ENCODE data around the gene LSMEM2.
"Not testable (repeated sequence)": the region's sequence is repeated elsewhere in the genome, so short reads cannot be mapped to it uniquely, and the experiment has no call there.

The LSMEM2 gene

DNA sequence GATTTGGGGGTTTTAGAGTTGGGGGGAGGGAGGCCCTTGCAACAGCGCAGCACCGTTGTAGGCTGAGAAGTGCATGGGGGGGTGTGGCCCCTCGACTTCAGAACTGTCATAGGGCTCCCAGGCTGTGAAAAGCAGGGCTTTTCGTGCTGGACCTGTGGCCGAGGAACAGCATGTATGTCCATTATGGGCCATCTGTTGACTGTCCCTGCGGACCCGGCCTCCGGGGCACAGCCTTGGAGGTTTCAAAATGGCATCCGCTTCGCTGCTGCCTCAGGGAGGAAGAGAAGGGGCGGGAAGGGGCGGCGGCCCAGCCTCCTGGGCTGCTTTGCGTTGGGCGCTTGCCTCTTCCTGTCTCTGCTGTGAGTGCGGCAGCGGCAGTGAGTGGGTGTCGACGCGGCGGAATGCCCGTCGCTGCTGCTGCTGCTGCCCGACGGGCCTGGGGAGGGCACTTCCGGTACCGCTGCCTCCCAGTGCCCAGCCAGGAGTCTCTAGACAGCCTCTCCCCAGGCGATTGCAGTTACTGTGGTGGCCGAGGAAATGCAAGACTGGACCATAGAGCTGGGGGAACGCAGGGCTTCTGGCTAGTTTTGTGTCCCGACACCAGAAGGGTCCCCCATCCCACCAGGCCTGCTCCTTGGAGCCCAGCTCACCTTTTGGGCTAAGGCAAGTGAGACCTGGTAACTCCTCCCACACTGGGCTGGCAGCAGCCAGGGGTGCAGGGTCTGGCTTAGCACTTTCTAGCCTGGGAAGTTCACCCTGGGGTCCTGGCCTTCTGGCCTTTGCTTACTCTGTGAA is 40.9 kb upstream of the LSMEM2 start:
- Histone ChIP-seq H3K4me3 (ENCODE audit: insufficient read depth, low read depth, low read length, poor library complexity, severe bottlenecking) (peak overlapping the region; percentile 98), H3K36me3 (ENCODE audit: control insufficient read depth, insufficient read depth, low read length) (peaks cover 4% of the 10 kb centered on the region), H3K27ac (ENCODE audit: insufficient read depth, low read length, poor library complexity, severe bottlenecking) (peak overlapping the region; percentile 80), H3K4me1 (ENCODE audit: control insufficient read depth, insufficient read depth, low read length, poor library complexity, severe bottlenecking) (peaks cover 48% of the 10 kb centered on the region), H3K27me3 (replicated peaks; ENCODE audit: control insufficient read depth, insufficient read depth, low read length, poor library complexity, severe bottlenecking) (no peaks in the 10 kb centered on the region), H3K9me3 (ENCODE audit: control insufficient read depth, low read length) (no peaks in the 10 kb centered on the region)
- peak; percentile 74 to 82 (median 78) for DNase-seq

- H3K36me3 ChIP-seq (ENCODE audit: control insufficient read depth, insufficient read depth, low read length), result peaks cover 4% of the 10 kb centered on the region
- peak overlapping the region; percentile 80 for H3K27ac ChIP-seq (ENCODE audit: insufficient read depth, low read length, poor library complexity, severe bottlenecking)
- peaks cover 54% of the 10 kb centered on the region for H3K4me1 ChIP-seq (ENCODE audit: control insufficient read depth, insufficient read depth, low read length, poor library complexity, severe bottlenecking)
- H3K27me3 ChIP-seq (replicated peaks; ENCODE audit: control insufficient read depth, insufficient read depth, low read length, poor library complexity, severe bottlenecking), result no peaks in the 10 kb centered on the region
- DNase-seq, result no peak
- H3K4me3 ChIP-seq (ENCODE audit: insufficient read depth, low read depth, low read length, poor library complexity, severe bottlenecking), result peak overlapping the region; percentile 98
- H3K9me3 ChIP-seq (ENCODE audit: control insufficient read depth, low read length), result no peaks in the 10 kb centered on the region
Measured at GRCh38 chr3:50238549-50239026, 40.3 kb upstream of the LSMEM2 start.

DNA sequence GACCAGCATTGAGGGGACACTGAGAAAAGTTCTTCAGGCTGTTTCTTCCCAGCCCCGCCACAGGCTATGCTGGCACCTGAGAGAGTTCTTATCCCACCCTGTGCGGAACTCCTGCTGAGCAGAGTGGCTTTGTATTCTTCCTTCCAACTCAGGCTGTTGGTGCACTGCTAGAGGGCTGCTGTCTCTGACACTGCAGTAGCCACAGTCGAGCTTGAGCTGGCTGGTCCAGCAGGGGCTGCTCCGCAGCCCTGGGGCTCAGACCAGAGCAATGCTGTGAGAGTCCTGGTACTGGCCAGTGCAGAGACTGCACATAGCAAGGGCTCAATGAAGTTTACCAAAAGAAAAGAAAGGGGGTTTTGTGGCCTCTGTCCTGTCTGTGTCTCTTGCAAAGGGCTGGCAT is 39.2 kb upstream of the LSMEM2 start:
- no peaks in the 10 kb centered on the region for H3K27me3 ChIP-seq (replicated peaks; ENCODE audit: control insufficient read depth, insufficient read depth, low read length, poor library complexity, severe bottlenecking)
- H3K4me1 ChIP-seq (ENCODE audit: control insufficient read depth, insufficient read depth, low read length, poor library complexity, severe bottlenecking), result peaks cover 65% of the 10 kb centered on the region
- DNase-seq, result no peak
- H3K4me3 ChIP-seq (ENCODE audit: insufficient read depth, low read depth, low read length, poor library complexity, severe bottlenecking), result no peak overlapping the region
- peaks cover 4% of the 10 kb centered on the region for H3K36me3 ChIP-seq (ENCODE audit: control insufficient read depth, insufficient read depth, low read length)
- H3K9me3 ChIP-seq (ENCODE audit: control insufficient read depth, low read length), result no peaks in the 10 kb centered on the region
- H3K27ac ChIP-seq (ENCODE audit: insufficient read depth, low read length, poor library complexity, severe bottlenecking), result peak overlapping the region; percentile 80

GRCh38 chr3:50241163-50241562 is 37.7 kb upstream of the LSMEM2 start:
- no peaks in the 10 kb centered on the region for H3K9me3 ChIP-seq (ENCODE audit: control insufficient read depth, low read length)
- peaks cover 80% of the 10 kb centered on the region for H3K4me1 ChIP-seq (ENCODE audit: control insufficient read depth, insufficient read depth, low read length, poor library complexity, severe bottlenecking)
- DNase-seq, result no peak
- peak overlapping the region; percentile 86 for H3K27ac ChIP-seq (ENCODE audit: insufficient read depth, low read length, poor library complexity, severe bottlenecking)
- no peak overlapping the region for H3K4me3 ChIP-seq (ENCODE audit: insufficient read depth, low read depth, low read length, poor library complexity, severe bottlenecking)
- H3K36me3 ChIP-seq (ENCODE audit: control insufficient read depth, insufficient read depth, low read length), result peaks cover 4% of the 10 kb centered on the region
- H3K27me3 ChIP-seq (replicated peaks; ENCODE audit: control insufficient read depth, insufficient read depth, low read length, poor library complexity, severe bottlenecking), result no peaks in the 10 kb centered on the region

- H3K4me3 ChIP-seq (ENCODE audit: insufficient read depth, low read depth, low read length, poor library complexity, severe bottlenecking), result peak overlapping the region; percentile 5
- H3K9me3 ChIP-seq (ENCODE audit: control insufficient read depth, low read length), result no peaks in the 10 kb centered on the region
- H3K36me3 ChIP-seq (ENCODE audit: control insufficient read depth, insufficient read depth, low read length), result peaks cover 4% of the 10 kb centered on the region
- H3K4me1 ChIP-seq (ENCODE audit: control insufficient read depth, insufficient read depth, low read length, poor library complexity, severe bottlenecking), result peaks cover 87% of the 10 kb centered on the region
- H3K27me3 ChIP-seq (replicated peaks; ENCODE audit: control insufficient read depth, insufficient read depth, low read length, poor library complexity, severe bottlenecking), result no peaks in the 10 kb centered on the region
- DNase-seq, result no peak
- peak overlapping the region; percentile 86 for H3K27ac ChIP-seq (ENCODE audit: insufficient read depth, low read length, poor library complexity, severe bottlenecking)
Measured at GRCh38 chr3:50241713-50242380, 37.0 kb upstream of the LSMEM2 start.

GRCh38 chr3:50242381-50242770 is 36.5 kb upstream of the LSMEM2 start:
- peaks cover 5% of the 10 kb centered on the region for H3K36me3 ChIP-seq (ENCODE audit: control insufficient read depth, insufficient read depth, low read length)
- H3K27me3 ChIP-seq (replicated peaks; ENCODE audit: control insufficient read depth, insufficient read depth, low read length, poor library complexity, severe bottlenecking), result no peaks in the 10 kb centered on the region
- H3K4me3 ChIP-seq (ENCODE audit: insufficient read depth, low read depth, low read length, poor library complexity, severe bottlenecking), result peak overlapping the region; percentile 5
- H3K9me3 ChIP-seq (ENCODE audit: control insufficient read depth, low read length), result no peaks in the 10 kb centered on the region
- peaks cover 92% of the 10 kb centered on the region for H3K4me1 ChIP-seq (ENCODE audit: control insufficient read depth, insufficient read depth, low read length, poor library complexity, severe bottlenecking)
- peak overlapping the region; percentile 86 for H3K27ac ChIP-seq (ENCODE audit: insufficient read depth, low read length, poor library complexity, severe bottlenecking)
- no peak for DNase-seq

DNA sequence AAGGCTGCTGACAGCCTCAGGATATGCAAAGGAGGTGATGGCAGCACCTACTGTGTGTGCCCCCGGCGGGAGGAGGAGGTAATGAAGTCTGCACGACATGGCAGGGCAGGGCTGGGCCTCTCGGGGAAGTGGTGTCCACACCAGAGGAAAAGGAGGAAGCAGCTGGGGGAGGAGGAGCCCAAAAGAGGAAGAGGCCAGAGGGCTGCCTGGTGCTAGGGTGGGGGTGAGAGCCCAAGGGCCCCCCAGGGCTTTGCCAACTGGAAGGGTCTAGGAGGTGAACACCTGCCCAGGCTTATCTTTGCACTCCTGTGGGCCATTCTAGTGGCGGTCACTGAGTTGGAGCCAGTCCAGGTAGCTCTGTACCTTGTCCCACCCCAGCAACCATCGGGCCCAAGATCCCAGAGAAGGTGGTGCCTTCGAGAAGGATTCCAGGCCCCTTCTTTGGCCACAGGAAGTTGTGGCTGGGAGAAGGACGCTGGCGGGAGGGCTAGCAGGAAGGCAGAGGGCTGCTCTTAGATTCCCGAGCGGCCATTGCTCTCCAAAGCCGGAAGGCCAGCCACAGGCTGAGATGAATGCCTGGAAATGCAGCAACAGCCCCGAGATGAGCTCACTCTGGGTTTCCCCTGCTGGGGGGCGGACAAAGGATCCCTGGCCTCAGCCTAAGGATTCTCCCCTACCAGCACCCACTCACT is 35.9 kb upstream of the LSMEM2 start:
- H3K27me3 ChIP-seq (replicated peaks; ENCODE audit: control insufficient read depth, insufficient read depth, low read length, poor library complexity, severe bottlenecking), result no peaks in the 10 kb centered on the region
- DNase-seq, result peak in 2 of 3 donors; percentile 38 to 49
- H3K4me3 ChIP-seq (ENCODE audit: insufficient read depth, low read depth, low read length, poor library complexity, severe bottlenecking), result peak overlapping the region; percentile 5
- peaks cover 93% of the 10 kb centered on the region for H3K4me1 ChIP-seq (ENCODE audit: control insufficient read depth, insufficient read depth, low read length, poor library complexity, severe bottlenecking)
- H3K36me3 ChIP-seq (ENCODE audit: control insufficient read depth, insufficient read depth, low read length), result peaks cover 9% of the 10 kb centered on the region
- no peaks in the 10 kb centered on the region for H3K9me3 ChIP-seq (ENCODE audit: control insufficient read depth, low read length)
- H3K27ac ChIP-seq (ENCODE audit: insufficient read depth, low read length, poor library complexity, severe bottlenecking), result peak overlapping the region; percentile 86

DNA sequence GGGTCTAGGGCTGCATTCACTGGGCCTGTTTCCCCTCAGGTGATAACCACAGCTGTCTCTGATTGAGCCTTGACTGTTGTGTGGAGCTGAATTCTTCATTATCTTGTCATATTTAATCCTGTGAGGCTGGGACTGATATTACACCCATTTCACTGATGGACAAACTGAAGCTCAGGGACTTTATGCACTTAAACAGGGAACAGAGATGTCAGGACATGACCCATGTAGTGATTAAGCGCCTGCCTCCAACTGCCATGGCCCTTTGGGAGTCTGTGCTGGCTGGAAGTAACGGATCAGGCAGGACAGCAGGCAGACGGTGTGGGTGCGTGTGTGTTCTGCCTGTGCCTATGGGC is 35.4 kb upstream of the LSMEM2 start:
- H3K4me1 ChIP-seq (ENCODE audit: control insufficient read depth, insufficient read depth, low read length, poor library complexity, severe bottlenecking), result peaks cover 93% of the 10 kb centered on the region
- H3K4me3 ChIP-seq (ENCODE audit: insufficient read depth, low read depth, low read length, poor library complexity, severe bottlenecking), result no peak overlapping the region
- no peaks in the 10 kb centered on the region for H3K9me3 ChIP-seq (ENCODE audit: control insufficient read depth, low read length)
- H3K27ac ChIP-seq (ENCODE audit: insufficient read depth, low read length, poor library complexity, severe bottlenecking), result peak overlapping the region; percentile 86
- H3K36me3 ChIP-seq (ENCODE audit: control insufficient read depth, insufficient read depth, low read length), result peaks cover 10% of the 10 kb centered on the region
- DNase-seq, result no peak
- H3K27me3 ChIP-seq (replicated peaks; ENCODE audit: control insufficient read depth, insufficient read depth, low read length, poor library complexity, severe bottlenecking), result no peaks in the 10 kb centered on the region

GRCh38 chr3:50244813-50245212 is 34.1 kb upstream of the LSMEM2 start:
- not testable (repeated sequence) for DNase-seq; H3K4me3 ChIP-seq (ENCODE audit: insufficient read depth, low read depth, low read length, poor library complexity, severe bottlenecking); H3K9me3 ChIP-seq (ENCODE audit: control insufficient read depth, low read length); H3K27me3 ChIP-seq (replicated peaks; ENCODE audit: control insufficient read depth, insufficient read depth, low read length, poor library complexity, severe bottlenecking)
- Histone ChIP-seq H3K4me1 (ENCODE audit: control insufficient read depth, insufficient read depth, low read length, poor library complexity, severe bottlenecking) (peaks cover 82% of the 10 kb centered on the region), H3K36me3 (ENCODE audit: control insufficient read depth, insufficient read depth, low read length) (peaks cover 18% of the 10 kb centered on the region), H3K27ac (ENCODE audit: insufficient read depth, low read length, poor library complexity, severe bottlenecking) (peak overlapping the region; percentile 84)
